GM19043 (cell line): ENCODE data around the gene AK9.

Experiments
- ATAC-seq: cut with Tn5 transposase; IDR thresholded peaks from one replicate; pipeline ENCODE4 v1.9.1; 2021; ENCODE audit warnings: low read depth; ENCODE audit not compliant: unreplicated experiment

The AK9 gene

DNA sequence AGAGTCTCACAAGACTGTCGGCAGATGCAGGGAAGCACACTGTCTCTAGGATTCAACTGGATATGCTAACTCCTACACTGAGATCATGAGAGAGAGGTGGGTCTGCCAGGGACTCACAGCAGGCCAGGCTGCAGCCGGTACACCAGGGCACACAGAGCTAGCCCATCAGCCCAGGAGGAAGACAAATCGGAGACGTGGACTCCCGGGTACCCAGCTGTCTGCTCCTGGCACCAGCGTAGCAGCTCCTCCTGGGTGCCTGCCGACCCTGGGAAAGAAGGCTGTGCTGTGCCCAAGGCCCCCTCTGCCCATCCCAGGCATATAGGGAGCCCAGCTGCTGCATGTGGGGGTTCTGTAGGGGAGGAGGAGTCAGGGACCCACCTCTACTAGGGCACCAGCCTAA, 242.4 kb downstream of the AK9 start:
- ATAC-seq, result no peak

DNA sequence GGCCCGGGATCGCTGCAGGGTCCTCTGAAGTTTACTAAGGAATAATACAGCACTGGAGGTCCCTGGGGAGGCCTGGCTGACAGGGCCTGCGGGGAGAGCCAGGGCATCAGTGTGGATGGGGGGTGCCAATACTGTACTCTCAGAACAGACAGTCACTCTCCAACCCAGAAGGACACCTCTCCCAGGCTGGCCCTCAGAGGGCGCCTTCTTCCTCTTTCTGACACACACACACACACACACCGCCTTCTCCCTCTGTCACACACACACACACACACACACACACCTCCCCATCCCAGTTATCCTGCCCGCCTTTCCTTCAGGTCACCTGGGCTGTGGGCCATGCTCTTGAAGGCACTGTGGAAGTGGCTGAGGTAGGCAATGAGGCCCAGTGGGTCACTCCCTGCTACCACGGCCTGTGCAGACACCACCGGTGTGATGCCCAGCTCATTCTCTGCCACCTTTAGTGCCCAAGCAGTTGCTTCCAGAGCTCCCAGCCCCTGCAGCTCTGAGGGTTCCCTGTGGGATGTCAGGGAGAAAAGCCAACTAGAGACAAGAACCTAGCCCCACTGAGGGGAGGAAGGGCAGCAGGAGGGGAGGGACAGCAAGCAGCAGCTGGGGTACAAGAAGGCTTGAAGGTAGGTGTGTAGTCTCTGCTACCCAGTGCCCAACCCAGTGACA, 243.0 kb downstream of the AK9 start:
- ATAC-seq, result no peak

DNA sequence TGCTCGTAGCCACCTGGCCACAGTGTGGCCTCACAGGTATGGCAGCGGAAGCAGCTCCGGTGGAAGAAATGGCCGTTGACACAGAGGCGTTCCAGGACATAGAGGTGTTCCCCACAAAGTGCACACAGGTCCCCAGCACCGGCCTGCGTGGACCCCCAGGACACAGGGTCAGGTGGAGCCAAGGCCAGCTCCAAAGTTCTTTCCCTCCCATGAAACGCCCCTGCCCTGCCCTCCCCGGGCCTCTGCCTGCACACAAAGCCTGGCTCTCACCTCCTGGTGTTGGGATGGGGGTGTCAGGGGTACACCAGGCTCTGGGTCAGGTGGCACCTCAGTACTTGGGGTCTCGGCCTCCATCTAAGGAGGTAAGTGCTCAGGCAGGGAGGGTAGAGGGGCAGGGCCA, 243.9 kb downstream of the AK9 start:
- ATAC-seq, result no peak

DNA sequence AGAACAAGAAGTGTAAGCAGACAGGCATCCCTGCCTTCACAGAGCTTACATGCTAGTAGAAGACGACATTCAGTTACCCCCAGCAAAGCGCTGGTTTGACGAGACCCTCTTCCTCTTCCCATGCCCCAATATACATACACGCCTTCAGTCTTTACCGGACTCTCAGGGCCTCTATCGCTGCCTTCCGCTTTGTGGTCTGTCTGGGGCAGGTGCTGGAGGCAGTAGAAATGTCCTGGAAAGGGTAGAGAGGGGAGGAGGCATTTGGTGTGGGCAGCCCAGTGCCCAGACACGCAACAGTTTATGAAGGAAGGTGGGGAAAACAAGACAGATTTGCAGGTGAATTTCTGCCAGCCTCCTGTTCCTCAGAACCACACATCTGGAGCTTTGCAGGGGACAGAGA, 244.5 kb downstream of the AK9 start:
- no peak for ATAC-seq

DNA sequence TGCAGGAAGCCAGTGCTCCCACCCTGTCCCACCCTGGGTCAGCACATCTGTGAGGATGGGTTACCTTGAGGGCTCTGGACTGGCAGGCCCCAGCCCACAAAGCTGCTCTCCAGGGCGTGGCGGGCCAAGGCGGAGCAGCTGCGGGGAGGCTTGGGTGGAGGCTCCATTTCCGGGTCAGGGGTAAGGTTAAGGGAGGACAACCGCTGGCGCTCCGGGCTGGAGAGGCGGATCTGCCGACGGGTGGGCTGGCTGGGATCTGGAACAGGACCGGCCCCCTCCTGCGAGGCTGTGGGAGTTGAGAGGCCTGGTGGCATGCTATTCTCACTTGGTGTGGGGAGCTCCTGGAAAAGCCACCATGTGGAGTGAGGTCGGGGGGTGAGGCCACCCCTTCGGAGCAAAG, 244.9 kb downstream of the AK9 start:
- ATAC-seq, result no peak

DNA sequence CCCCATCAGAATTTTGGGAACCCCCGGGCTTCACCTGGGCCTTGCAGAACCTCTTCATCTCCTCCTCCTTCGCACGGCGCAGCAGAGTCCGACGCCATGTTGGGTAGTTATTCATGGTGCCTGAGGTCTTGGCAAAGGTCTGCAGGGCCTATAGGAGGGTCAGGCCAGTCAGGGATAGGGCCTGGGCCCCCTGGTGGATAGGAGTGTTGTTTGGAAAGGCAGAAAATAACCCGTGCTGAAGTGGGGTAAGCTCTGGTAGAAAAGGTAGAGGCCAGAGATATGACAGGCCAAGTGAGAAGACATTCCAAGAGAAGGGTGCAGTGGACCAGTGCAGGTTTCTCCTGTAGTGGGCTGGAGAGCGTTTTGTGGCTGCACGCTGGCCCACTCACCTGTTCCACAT, 245.6 kb downstream of the AK9 start:
- no peak for ATAC-seq

DNA sequence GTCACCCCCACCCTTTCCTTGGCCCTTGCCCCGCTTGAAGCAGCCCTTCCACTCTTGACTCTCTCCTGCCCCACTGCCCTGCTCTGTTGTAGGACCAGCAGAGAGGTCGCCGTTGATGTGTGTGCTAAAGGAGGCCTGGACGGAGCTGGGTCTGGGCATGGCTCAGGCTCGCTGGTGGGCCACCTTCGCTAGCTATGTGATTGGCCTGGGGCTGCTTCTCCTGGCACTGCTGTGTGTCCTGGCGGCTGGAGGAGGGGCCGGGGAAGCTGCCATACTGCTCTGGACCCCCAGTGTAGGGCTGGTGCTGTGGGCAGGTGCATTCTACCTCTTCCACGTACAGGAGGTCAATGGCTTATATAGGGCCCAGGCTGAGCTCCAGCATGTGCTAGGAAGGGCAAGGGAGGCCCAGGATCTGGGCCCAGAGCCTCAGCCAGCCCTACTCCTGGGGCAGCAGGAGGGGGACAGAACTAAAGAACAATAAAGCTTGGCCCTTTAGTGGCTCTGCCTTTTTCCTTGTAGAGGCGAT, 247.5 kb downstream of the AK9 start:
- no peak for ATAC-seq
